Measurements from ENCODE around the gene MYB. TPM values are rescaled to one million over a fixed set of nuclear protein-coding genes. Genes with fewer than 3 reads are reported as not detected.
A peak's percentile ranks its signal among the peaks of the same experiment; 100 is the strongest.

MYB gene
- total and polyA plus RNA-seq, 2 of the 13 experiments (the other 11 are each of a cell fraction or from before 2014, with no cell fraction given) = 0.04 to 0.20 TPM

DNA sequence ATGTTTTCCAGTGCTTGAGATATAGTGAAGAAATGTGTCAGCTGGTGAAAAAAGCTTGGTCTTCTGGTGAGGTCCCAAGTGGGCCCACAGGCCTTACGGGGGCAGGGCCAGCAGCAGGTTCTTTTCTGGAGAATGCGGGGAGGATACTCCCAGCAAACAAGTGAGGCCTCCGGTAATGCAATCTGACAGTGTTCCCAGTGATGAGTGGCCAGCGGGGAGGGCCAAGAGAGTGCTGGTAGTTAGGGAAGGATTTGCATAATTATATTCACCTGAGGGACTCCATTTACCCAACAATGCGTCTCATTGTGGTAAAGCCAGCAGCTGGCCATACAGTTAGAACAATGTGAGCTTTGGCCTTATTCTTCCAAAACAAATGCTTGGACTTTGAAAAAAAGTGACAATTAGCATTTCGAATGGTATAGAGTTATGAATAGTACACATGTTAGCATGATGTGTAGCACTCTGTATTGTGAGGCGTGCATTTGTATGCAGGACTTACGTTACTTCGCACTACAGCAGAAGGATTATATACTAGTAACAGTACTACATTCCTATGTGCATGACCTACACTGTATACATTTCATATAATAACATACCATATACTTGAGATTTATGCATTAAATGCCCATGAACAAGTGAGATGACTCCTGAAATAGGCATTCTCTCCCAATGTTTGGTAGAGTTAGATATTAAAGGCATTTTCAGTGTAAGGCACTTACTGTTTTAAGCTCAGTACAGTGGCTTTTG is 69.8 kb downstream of the MYB start:
- no peaks in the 10 kb centered on the region; a peak in 1 of 5 replicates for H3K27me3 ChIP-seq (ENCODE audit: control insufficient read depth in 1 of 2, insufficient read depth in 2 of 2, low read length in 2 of 2)
- ChIA-PET POLR2A (no interaction called here), CTCF (ENCODE audit: low intra/inter-chr PET ratio, low total read pairs) (no interaction called here)
- H3K4me2 ChIP-seq (ENCODE audit: low read depth, low read length) = peak overlapping the region; percentile 48
- FAIRE-seq (peak; percentile 32), ATAC-seq (peak; percentile 41), DNase-seq (ENCODE audit: low spot score) (peak; percentile 49)
- H3K27ac ChIP-seq (ENCODE audit: extremely low read length, insufficient read depth, low read length) = peak overlapping the region; percentile 28
- H2AFZ ChIP-seq (ENCODE audit: low read length) = no peak overlapping the region
- peaks cover 39% of the 10 kb centered on the region for H3K4me1 ChIP-seq (ENCODE audit: insufficient read depth, low read length)
- TF ChIP-seq, protein P1, sequence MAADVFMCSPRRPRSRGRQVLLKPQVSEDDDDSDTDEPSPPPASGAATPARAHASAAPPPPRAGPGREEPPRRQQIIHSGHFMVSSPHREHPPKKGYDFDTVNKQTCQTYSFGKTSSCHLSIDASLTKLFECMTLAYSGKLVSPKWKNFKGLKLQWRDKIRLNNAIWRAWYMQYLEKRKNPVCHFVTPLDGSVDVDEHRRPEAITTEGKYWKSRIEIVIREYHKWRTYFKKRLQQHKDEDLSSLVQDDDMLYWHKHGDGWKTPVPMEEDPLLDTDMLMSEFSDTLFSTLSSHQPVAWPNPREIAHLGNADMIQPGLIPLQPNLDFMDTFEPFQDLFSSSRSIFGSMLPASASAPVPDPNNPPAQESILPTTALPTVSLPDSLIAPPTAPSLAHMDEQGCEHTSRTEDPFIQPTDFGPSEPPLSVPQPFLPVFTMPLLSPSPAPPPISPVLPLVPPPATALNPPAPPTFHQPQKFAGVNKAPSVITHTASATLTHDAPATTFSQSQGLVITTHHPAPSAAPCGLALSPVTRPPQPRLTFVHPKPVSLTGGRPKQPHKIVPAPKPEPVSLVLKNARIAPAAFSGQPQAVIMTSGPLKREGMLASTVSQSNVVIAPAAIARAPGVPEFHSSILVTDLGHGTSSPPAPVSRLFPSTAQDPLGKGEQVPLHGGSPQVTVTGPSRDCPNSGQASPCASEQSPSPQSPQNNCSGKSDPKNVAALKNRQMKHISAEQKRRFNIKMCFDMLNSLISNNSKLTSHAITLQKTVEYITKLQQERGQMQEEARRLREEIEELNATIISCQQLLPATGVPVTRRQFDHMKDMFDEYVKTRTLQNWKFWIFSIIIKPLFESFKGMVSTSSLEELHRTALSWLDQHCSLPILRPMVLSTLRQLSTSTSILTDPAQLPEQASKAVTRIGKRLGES (CRISPR knock-in tag; IDR thresholded peaks at IDR 0.05; ENCODE audit: borderline replicate concordance) = no peak
- TF ChIP-seq SOX13 (IDR thresholded peaks at IDR 0.05) (no peak), SOX13 (CRISPR knock-in tag; conservative IDR thresholded peaks at IDR 0.05 in 1 of 2, IDR thresholded peaks at IDR 0.05 in 1 of 2) (0 out of 4 replicates have a peak, but pooled peaks of 1 of the 2 experiments have one; percentile 15), ARID2 (CRISPR knock-in tag; IDR thresholded peaks at IDR 0.05; ENCODE audit: borderline replicate concordance) (0 out of 2 replicates have a peak, but pooled peaks have one; percentile 40), GFI1 (CRISPR knock-in tag; IDR thresholded peaks at IDR 0.05; ENCODE audit: borderline replicate concordance) (peak; percentile 6; the same call in 1 of the 2 replicates), PHF21A (CRISPR knock-in tag; IDR thresholded peaks at IDR 0.05) (0 out of 2 replicates have a peak, but pooled peaks have one; percentile 1), PHF5A (CRISPR knock-in tag; IDR thresholded peaks at IDR 0.05; ENCODE audit: low read depth, unreplicated experiment) (no peak), ZNF605 (CRISPR knock-in tag; IDR thresholded peaks at IDR 0.05) (0 out of 2 replicates have a peak, but pooled peaks have one; percentile 15)
- TF ChIP-seq, protein P2, sequence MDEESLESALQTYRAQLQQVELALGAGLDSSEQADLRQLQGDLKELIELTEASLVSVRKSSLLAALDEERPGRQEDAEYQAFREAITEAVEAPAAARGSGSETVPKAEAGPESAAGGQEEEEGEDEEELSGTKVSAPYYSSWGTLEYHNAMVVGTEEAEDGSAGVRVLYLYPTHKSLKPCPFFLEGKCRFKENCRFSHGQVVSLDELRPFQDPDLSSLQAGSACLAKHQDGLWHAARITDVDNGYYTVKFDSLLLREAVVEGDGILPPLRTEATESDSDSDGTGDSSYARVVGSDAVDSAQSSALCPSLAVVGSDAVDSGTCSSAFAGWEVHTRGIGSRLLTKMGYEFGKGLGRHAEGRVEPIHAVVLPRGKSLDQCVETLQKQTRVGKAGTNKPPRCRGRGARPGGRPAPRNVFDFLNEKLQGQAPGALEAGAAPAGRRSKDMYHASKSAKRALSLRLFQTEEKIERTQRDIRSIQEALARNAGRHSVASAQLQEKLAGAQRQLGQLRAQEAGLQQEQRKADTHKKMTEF (CRISPR knock-in tag; IDR thresholded peaks at IDR 0.05) = 0 out of 2 replicates have a peak, but pooled peaks have one; percentile 7
- H4K20me1 ChIP-seq (ENCODE audit: insufficient read depth, low read length) = no peaks in the 10 kb centered on the region
- BruUV-seq (replicated peaks) = no TSS peak
- no peaks in the 10 kb centered on the region for H3K9me3 ChIP-seq (ENCODE audit: low read length)
- intact Hi-C loops (cut with micrococcal nuclease; ENCODE audit: unreplicated experiment) = loop anchor here (5.0 kb wide), 1 partner anchor 171 kb away; no protein-coding TSS in a partner anchor
- WGBS (ENCODE audit: low lambda C conversion rate) = 60% methylated on average over 9 of the region's 9 CpGs
- H3K36me3 ChIP-seq (replicated peaks in 1 of 2; ENCODE audit: control insufficient read depth in 1 of 2, insufficient read depth in 2 of 2, low read length in 2 of 2) = no peaks in the 10 kb centered on the region
- in situ Hi-C loops (cut with HindIII; ENCODE audit: extremely low pct_ligation_motif_present, low pct_unique_long_range_greater_than_20kb) = no loop called here
- H3K79me2 ChIP-seq (ENCODE audit: insufficient read depth, low read length) = no peaks in the 10 kb centered on the region
- peak overlapping the region in 1 of 3 experiments; percentile 9; a peak in 1 of 6 replicates for H3K4me3 ChIP-seq (replicated peaks in 1 of 3; ENCODE audit: insufficient read depth in 1 of 3, low read depth in 2 of 3, low read length in 3 of 3)
- H3K9ac ChIP-seq (ENCODE audit: insufficient read depth, low read depth, low read length) = no peak overlapping the region
